ENCODE results near the gene P2RY8.

P2RY8 gene

GRCh38 chrX:1554469-1555210 is 17.7 kb upstream of the P2RY8 start:
- TF ChIP-seq ZBTB7A (IDR thresholded peaks at IDR 0.05; ENCODE audit: low read depth) (no peak), FOXM1 (IDR thresholded peaks at IDR 0.05; ENCODE audit: borderline replicate concordance, low read depth) (no peak), CREB1 (IDR thresholded peaks at IDR 0.05; ENCODE audit: low read depth) (no peak), EGR1 (IDR thresholded peaks at IDR 0.05) (no peak), MAX (IDR thresholded peaks at IDR 0.05) (no peak), RAD21 (IDR thresholded peaks at IDR 0.05; ENCODE audit: low read depth) (no peak), TCF12 (IDR thresholded peaks at IDR 0.05; ENCODE audit: low read depth) (no peak)

- TF ChIP-seq YY1 (IDR thresholded peaks at IDR 0.05; ENCODE audit: low read depth) (no peak), CEBPB (IDR thresholded peaks at IDR 0.05) (no peak), TEAD4 (IDR thresholded peaks at IDR 0.05) (no peak), MAX (IDR thresholded peaks at IDR 0.05) (no peak), EGR1 (IDR thresholded peaks at IDR 0.05) (no peak), TCF12 (IDR thresholded peaks at IDR 0.05; ENCODE audit: low read depth) (no peak), USF1 (IDR thresholded peaks at IDR 0.05) (no peak), TAF1 (IDR thresholded peaks at IDR 0.05; ENCODE audit: low read depth) (no peak), REST (IDR thresholded peaks at IDR 0.05; ENCODE audit: low read depth) (no peak), RAD21 (IDR thresholded peaks at IDR 0.05; ENCODE audit: low read depth) (no peak), EP300 (IDR thresholded peaks at IDR 0.05; ENCODE audit: borderline replicate concordance) (no peak), CREB1 (IDR thresholded peaks at IDR 0.05; ENCODE audit: low read depth) (no peak), FOXM1 (IDR thresholded peaks at IDR 0.05; ENCODE audit: borderline replicate concordance, low read depth) (no peak)
These were observed 15.1 kb upstream of the P2RY8 start for GRCh38 chrX:1551959-1552546.

- no peak for TF ChIP-seq TEAD4 (IDR thresholded peaks at IDR 0.05)
- TF ChIP-seq USF1 (IDR thresholded peaks at IDR 0.05), result no peak
- no peak for TF ChIP-seq EP300 (IDR thresholded peaks at IDR 0.05; ENCODE audit: borderline replicate concordance)
- TF ChIP-seq ZBTB7A (IDR thresholded peaks at IDR 0.05; ENCODE audit: low read depth), result no peak
These were observed 9.8 kb upstream of the P2RY8 start for GRCh38 chrX:1546691-1547251.

GRCh38 chrX:1545776-1546408 is 8.9 kb upstream of the P2RY8 start:
- TF ChIP-seq NFIC (IDR thresholded peaks at IDR 0.05) (no peak), USF1 (IDR thresholded peaks at IDR 0.05) (no peak), ZBTB7A (IDR thresholded peaks at IDR 0.05; ENCODE audit: low read depth) (no peak), MAX (IDR thresholded peaks at IDR 0.05) (no peak)

GRCh38 chrX:1542994-1543725 is 6.2 kb upstream of the P2RY8 start:
- no peak for TF ChIP-seq FOXM1 (IDR thresholded peaks at IDR 0.05; ENCODE audit: borderline replicate concordance, low read depth)
- TF ChIP-seq NFIC (IDR thresholded peaks at IDR 0.05), result no peak
- no peak for TF ChIP-seq MAX (IDR thresholded peaks at IDR 0.05)
- no peak for TF ChIP-seq USF1 (IDR thresholded peaks at IDR 0.05)
- no peak for TF ChIP-seq RAD21 (IDR thresholded peaks at IDR 0.05; ENCODE audit: low read depth)
- no peak for TF ChIP-seq CEBPB (IDR thresholded peaks at IDR 0.05)
- no peak for TF ChIP-seq CREB1 (IDR thresholded peaks at IDR 0.05; ENCODE audit: low read depth)
- TF ChIP-seq YY1 (IDR thresholded peaks at IDR 0.05; ENCODE audit: low read depth), result no peak
- no peak for TF ChIP-seq TEAD4 (IDR thresholded peaks at IDR 0.05)
- no peak for TF ChIP-seq EP300 (IDR thresholded peaks at IDR 0.05; ENCODE audit: borderline replicate concordance)
- TF ChIP-seq REST (IDR thresholded peaks at IDR 0.05; ENCODE audit: low read depth), result no peak
- no peak for TF ChIP-seq TAF1 (IDR thresholded peaks at IDR 0.05; ENCODE audit: low read depth)
- TF ChIP-seq EGR1 (IDR thresholded peaks at IDR 0.05), result no peak
- no peak for TF ChIP-seq TCF12 (IDR thresholded peaks at IDR 0.05; ENCODE audit: low read depth)
- no peak for TF ChIP-seq ZBTB7A (IDR thresholded peaks at IDR 0.05; ENCODE audit: low read depth)

All from Ishikawa (cell line).